ENCODE data around the gene SHTN1.

DNA sequence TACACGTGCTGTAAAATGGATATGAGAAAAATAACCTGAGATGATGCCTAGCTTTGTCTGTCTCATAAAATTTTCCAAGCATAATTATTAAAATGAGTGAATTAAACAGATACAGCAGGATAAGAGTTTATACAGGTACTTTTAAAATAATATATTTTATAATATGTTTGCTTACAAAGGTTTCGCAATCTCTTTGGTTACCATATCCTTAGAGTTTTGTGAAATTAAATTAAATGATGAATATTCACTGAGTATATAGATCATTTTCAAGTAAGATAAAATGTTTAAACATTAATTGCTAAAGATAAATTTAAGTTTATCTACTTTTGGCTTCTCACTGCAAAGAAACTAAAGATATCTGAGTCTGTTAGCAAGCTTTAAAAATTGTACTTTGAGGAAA is 11.4 kb downstream of the SHTN1 start:
- TF ChIP-seq, protein P1, sequence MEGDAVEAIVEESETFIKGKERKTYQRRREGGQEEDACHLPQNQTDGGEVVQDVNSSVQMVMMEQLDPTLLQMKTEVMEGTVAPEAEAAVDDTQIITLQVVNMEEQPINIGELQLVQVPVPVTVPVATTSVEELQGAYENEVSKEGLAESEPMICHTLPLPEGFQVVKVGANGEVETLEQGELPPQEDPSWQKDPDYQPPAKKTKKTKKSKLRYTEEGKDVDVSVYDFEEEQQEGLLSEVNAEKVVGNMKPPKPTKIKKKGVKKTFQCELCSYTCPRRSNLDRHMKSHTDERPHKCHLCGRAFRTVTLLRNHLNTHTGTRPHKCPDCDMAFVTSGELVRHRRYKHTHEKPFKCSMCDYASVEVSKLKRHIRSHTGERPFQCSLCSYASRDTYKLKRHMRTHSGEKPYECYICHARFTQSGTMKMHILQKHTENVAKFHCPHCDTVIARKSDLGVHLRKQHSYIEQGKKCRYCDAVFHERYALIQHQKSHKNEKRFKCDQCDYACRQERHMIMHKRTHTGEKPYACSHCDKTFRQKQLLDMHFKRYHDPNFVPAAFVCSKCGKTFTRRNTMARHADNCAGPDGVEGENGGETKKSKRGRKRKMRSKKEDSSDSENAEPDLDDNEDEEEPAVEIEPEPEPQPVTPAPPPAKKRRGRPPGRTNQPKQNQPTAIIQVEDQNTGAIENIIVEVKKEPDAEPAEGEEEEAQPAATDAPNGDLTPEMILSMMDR (IDR thresholded peaks at IDR 0.05; ENCODE audit: low read depth, low read length, poor library complexity, severe bottlenecking), result no peak
- TF ChIP-seq EZH2phosphoT487 (IDR thresholded peaks at IDR 0.05; ENCODE audit: borderline replicate concordance, low read length), result no peak

All from DOHH2 (cell line).